Tracheal epithelial cell (primary cell): ENCODE results near the gene OR6C4. TPM values are rescaled to one million over a fixed set of nuclear protein-coding genes. Genes with fewer than 3 reads are reported as not detected.

ENCODE experiments used
- total RNA-seq: library from RNA; depleted of rRNA; stranded (reverse); fragments of >200 nt; gene quantifications from 2 replicates; pipeline ENCODE4 v1.2.1, GENCODE V29; 2014

The OR6C4 gene
- not detected in 2 replicates for total RNA-seq

GRCh38 chr12:55549302-55549701 is at the start of gene OR6C4:
Gene OR6C4, plus strand, starts transcription at chr12:55549602. Its CDS starts 1,625 bp downstream, at chr12:55551227.

DNA sequence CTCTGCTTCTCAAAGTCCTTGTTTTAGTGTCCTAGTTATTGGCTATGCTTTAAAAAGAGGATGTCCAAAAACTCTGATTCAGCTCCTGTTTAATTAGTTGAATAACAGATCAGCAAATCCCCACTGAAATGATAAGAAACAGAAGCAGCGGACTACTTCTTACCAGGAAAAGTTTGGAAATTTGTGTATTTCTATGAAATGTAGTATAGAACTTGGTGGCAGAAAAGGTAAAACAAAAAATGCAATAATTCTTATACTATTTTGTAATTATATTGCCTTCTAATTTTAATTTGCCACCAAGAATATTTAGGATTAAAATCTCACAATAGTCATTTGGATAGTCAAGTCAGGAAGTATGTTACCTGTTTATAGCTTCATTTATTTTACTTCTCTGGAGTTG is 22.8 kb downstream of the OR6C4 start, which contains the start of gene OR2AP1:
OR2AP1 (plus strand) TSS at position 301 of the 400 bp plus-strand sequence. CDS start 1,947 bp downstream, outside the sequence.

Other genes with a start within 250 kb of the OR6C4 start
- gene OR6C1, start 235.3 kb upstream of the OR6C4 start, total RNA-seq: not detected in 2 replicates
- not detected in 2 replicates for gene OR6C3, start 218.9 kb upstream of the OR6C4 start, total RNA-seq
- gene OR6C75, start 186.6 kb upstream of the OR6C4 start, total RNA-seq: not detected in 2 replicates
- gene OR6C65, start 149.1 kb upstream of the OR6C4 start, total RNA-seq: not detected in 2 replicates
- not detected in 2 replicates for gene OR6C76, start 123.3 kb upstream of the OR6C4 start, total RNA-seq
- gene OR6C2, start 105.5 kb upstream of the OR6C4 start, total RNA-seq: not detected in 2 replicates
- not detected in 2 replicates for gene OR6C70, start 79.5 kb upstream of the OR6C4 start, total RNA-seq
- not detected in 2 replicates for gene OR6C68, start 57.2 kb upstream of the OR6C4 start, total RNA-seq
- gene OR2AP1, start 22.9 kb downstream of the OR6C4 start, total RNA-seq: not detected in 2 replicates
- not detected in 2 replicates for gene OR10P1, start 87.3 kb downstream of the OR6C4 start, total RNA-seq
- gene ITGA7, start 158.3 kb downstream of the OR6C4 start, total RNA-seq: 0.43 and 1.7 TPM in 2 replicates
- gene BLOC1S1, start 166.4 kb downstream of the OR6C4 start, total RNA-seq: 34.5 and 34.7 TPM in 2 replicates
- gene RDH5, start 170.8 kb downstream of the OR6C4 start, total RNA-seq: 1.1 and 1.2 TPM in 2 replicates
- gene CD63, start 179.4 kb downstream of the OR6C4 start, total RNA-seq: 935 and 965 TPM in 2 replicates
- 0.43 and 0.72 TPM in 2 replicates for gene GDF11, start 193.5 kb downstream of the OR6C4 start, total RNA-seq